Stimulated activated naive CD8-positive, alpha-beta T cell treated with anti-CD3 and anti-CD28 coated beads, Interleukin-15, amount 100 ng/mL, for 72 hours (primary cell): ENCODE data around the gene ZNRF1.
"Not testable (repeated sequence)": the region's sequence is repeated elsewhere in the genome, so short reads cannot be mapped to it uniquely, and the experiment has no call there.

Source experiments
- ATAC-seq: fragments of 150-1000 bp; cut with Tn5 transposase; 2 replicates; pipeline ENCODE4 v1.10.0; 2021; ENCODE audit warnings: mild to moderate bottlenecking, moderate library complexity
- DNase-seq, 2 donors: peaks; one replicate each; pipeline ENCODE4 v3.0.0; 2021 to 2022
- H3K27ac Mint-ChIP-seq, 2 donors: one replicate each; pipeline ENCODE4 v1.8.0; 2022; ENCODE audit warnings: mild to moderate bottlenecking in 2 of 2, mixed read lengths in 2 of 2, moderate library complexity in 2 of 2
- H3K27me3 Mint-ChIP-seq: one replicate; pipeline ENCODE4 v1.8.0; 2022; ENCODE audit warnings: mixed read lengths
- H3K4me1 Mint-ChIP-seq: one replicate; pipeline ENCODE4 v1.8.0; 2022; ENCODE audit warnings: mild to moderate bottlenecking, mixed read lengths
- H3K4me3 Mint-ChIP-seq, 2 donors: one replicate each; pipeline ENCODE4 v1.8.0; 2022; ENCODE audit warnings: mild to moderate bottlenecking in 2 of 2, mixed read lengths in 2 of 2, moderate library complexity in 1 of 2
- H3K9me3 Mint-ChIP-seq, 2 donors: one replicate each; pipeline ENCODE4 v1.8.0; 2022; ENCODE audit warnings: mixed read lengths in 2 of 2

Gene ZNRF1

DNA sequence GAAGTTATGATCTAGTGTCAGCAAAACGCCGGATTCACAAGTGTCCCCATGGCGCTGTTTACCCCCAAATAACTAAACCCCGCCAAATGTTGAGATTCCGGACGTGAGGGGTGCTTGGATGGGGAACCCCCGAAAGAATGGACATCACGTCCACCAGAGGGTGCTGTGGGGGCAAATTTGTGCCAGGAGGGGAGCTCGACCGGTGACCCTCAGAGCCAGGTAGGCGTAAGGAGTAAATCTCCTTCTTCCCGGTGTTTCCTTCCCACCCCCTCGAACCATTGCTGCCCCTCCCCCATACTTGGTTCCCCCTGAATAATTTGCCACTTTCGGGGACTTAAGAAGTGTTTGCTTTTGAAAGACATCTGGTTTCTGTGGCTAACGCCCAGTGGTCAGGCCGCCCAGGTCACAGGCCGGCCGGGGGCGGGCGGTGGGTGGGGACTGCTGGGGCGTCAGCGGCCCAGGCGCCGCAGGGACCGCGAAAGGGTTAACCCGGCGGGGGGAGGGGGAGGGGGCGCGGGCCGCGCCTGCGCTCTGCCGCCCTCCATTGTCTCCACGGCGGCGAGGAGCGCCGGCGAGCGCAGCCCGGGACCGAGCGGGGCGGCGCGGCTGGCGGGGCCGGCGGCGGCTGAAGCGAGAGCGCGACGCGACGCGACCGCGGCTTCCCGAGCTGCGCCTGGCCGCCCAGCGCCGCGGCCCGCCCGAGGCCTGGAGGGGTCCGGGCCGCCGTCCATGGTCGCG, at the start of gene ZNRF1:
Gene ZNRF1 (plus strand): TSS at position 544 of the 738 bp plus-strand sequence. CDS start 648 bp downstream, outside the sequence.
- Mint-ChIP-seq H3K27ac (peak within 1 kb of the TSS; percentile 79 to 93), H3K4me1 (peaks cover 20% of the 10 kb centered on the region), H3K27me3 (peaks cover 27% of the 10 kb centered on the region), H3K9me3 (no peaks in the 10 kb centered on the region), H3K4me3 (peak within 1 kb of the TSS; percentile 86 to 88)
- DNase-seq (peak; percentile 77 to 88), ATAC-seq (peak; percentile 85)

DNA sequence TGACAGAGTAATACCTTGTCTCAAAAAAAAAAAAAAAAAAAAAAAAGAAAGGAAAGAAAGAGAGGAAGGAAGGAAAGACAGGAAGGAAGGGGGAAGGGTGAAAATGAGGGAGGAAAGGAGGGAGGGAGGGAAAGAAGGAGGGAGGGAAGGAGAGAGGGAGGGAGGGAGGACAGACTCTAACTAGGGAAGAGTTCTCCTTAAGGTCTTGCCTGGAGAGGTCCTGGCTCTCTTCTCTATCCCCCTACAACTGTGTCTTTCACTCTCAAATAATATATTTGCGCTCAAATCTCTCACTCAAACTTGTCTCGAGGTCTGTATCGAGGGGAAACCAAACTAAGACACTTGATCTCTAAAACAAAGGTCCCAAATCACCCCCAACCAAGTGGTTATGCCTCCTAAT, 49.5 kb upstream of the ZNRF1 start:
- Mint-ChIP-seq H3K27me3 (no peaks in the 10 kb centered on the region), H3K27ac (no peak overlapping the region)
- DNase-seq: no peak

DNA sequence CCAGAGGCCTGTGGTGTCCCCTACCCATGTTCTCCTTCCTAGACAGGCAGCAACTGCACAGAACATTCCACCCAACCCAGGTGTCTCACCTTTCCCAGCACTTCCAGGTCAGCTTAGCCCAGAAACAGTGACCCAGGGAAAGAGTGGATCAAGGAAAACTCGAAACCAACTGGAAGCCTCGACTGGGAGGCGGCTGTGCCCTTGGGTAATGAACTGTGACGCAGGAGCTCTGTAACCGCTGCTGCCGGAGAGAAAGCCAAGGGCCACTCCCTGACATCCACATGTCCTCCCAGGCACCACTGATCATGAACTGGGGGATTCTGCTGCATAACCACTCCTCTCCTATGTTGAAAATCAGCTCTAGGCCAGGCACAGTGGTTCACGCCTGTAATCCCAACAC, 48.3 kb upstream of the ZNRF1 start:
- Mint-ChIP-seq H3K4me3 (no peak overlapping the region), H3K4me1 (no peaks in the 10 kb centered on the region), H3K27ac (no peak overlapping the region), H3K27me3 (no peaks in the 10 kb centered on the region), H3K9me3 (no peaks in the 10 kb centered on the region)
- DNase-seq (no peak), ATAC-seq (no peak)

More for the DNA sequence above, 49.5 kb upstream of the ZNRF1 start:
- no peaks in the 10 kb centered on the region for H3K4me1 Mint-ChIP-seq
- no peak overlapping the region for H3K4me3 Mint-ChIP-seq
- ATAC-seq: no peak
- no peaks in the 10 kb centered on the region for H3K9me3 Mint-ChIP-seq

DNA sequence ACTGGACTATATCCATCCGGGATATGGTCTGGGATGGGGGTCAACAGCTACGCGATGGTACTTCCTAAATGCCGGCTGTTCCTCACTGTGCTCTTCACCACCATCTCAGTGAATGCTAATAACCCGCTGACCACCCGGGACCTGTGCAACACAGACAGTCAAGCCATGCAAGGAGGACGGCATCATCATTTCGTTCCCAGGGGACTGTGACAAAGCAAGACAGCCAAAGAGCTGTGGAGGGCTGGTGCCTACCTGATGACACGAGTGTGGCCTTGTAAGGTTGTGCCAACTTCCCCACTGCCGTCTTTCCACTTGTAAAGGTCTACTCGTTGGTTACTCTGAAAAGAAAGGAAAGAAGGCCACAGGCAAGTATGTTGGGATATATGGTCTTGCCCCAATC, 47.6 kb upstream of the ZNRF1 start:
- Mint-ChIP-seq H3K27me3 (no peaks in the 10 kb centered on the region), H3K27ac (no peak overlapping the region), H3K4me1 (no peaks in the 10 kb centered on the region), H3K4me3 (no peak overlapping the region), H3K9me3 (no peaks in the 10 kb centered on the region)
- DNase-seq (no peak), ATAC-seq (no peak)

DNA sequence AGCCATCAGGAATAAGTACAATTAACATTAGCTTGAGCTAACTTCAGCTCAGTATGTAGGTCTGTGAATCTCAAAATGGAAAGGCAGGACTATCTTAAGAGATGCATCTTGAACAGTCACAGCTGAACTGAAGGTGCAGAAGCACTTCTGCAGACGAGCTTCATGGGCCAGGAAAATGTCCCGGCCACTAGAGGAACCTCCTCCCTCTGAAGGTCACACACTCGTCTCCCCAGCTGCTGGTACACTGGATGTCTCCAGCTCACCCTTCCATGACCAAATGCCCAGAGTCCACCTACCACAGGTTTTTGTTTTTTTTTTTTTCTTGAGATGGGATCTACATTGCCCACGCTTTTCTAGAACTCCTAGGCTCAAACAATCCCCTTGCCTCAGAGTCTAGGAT, 47.1 kb upstream of the ZNRF1 start:
- no peak for ATAC-seq
- DNase-seq: no peak
- Mint-ChIP-seq H3K27ac (no peak overlapping the region), H3K4me3 (no peak overlapping the region), H3K4me1 (no peaks in the 10 kb centered on the region), H3K9me3 (no peaks in the 10 kb centered on the region), H3K27me3 (no peaks in the 10 kb centered on the region)

DNA sequence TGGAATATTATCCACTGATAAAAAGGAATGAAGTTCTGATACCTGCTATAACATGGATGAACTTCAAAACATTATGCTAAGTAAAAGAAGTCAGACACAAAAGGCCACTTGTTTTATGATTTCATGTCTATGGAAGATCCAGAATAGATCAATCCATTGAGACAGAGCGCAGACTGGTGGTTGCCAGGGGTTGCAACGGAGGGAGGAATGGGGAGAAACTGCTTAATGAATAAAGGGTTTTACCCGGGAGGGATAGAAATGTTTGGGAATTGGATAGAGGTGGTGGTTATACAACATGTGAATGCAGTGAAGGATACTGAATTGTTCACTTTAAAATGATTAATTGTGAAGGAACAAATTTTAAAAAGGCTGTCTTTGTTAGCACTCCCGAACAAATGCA, 44.1 kb upstream of the ZNRF1 start:
- H3K27me3 Mint-ChIP-seq: no peaks in the 10 kb centered on the region
- H3K4me3 Mint-ChIP-seq: no peak overlapping the region
- ATAC-seq: no peak
- no peaks in the 10 kb centered on the region for H3K9me3 Mint-ChIP-seq
- no peak for DNase-seq
- peaks cover 6% of the 10 kb centered on the region for H3K4me1 Mint-ChIP-seq
- no peak overlapping the region for H3K27ac Mint-ChIP-seq

DNA sequence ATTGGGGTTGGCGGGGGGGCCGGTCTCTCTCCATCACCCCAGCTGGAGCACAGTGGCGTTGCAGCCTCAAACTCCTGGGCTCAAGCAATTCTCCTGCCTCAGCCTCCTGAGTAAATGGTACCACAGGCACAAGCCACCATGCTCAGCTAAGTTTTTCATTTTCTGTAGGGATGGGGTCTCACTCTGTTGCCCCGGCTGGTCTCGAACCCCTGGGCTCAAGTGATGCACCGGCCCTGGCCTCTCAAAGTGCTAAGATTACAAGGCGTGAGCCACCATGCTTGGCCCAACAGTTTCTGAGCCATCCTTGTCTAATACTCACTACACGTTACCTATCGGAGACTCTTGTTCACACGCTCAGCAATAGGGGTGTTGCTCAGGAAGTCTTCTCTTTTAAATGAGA, 25.5 kb upstream of the ZNRF1 start:
- no peaks in the 10 kb centered on the region for H3K27me3 Mint-ChIP-seq
- DNase-seq (no peak), ATAC-seq (no peak)
- H3K4me1 Mint-ChIP-seq: peaks cover 14% of the 10 kb centered on the region
- no peaks in the 10 kb centered on the region for H3K9me3 Mint-ChIP-seq
- H3K27ac Mint-ChIP-seq: no peak overlapping the region
- H3K4me3 Mint-ChIP-seq: no peak overlapping the region

DNA sequence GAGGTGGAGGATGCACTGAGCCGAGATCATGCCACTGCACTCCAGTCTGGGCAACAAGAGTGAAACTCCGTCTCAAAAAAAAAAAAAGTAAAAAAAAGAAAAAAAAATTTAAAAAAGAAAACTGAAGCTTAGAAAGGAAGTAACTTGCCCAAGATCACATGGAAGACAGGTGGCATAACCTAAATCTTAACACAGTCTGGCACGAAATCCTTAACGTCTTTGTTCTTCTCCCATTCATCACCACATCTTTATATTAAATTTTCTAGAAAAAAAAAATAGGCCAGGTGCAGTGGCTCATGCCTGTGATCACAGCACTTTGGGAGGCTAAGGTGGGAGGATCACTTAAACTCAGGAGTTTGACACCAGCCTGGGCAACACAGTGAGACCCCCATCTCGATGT, 23.2 kb upstream of the ZNRF1 start:
- H3K27me3 Mint-ChIP-seq: no peaks in the 10 kb centered on the region
- ATAC-seq (no peak), DNase-seq (no peak)
- H3K27ac Mint-ChIP-seq: no peak overlapping the region
- H3K4me1 Mint-ChIP-seq: no peaks in the 10 kb centered on the region
- no peak overlapping the region for H3K4me3 Mint-ChIP-seq
- no peaks in the 10 kb centered on the region for H3K9me3 Mint-ChIP-seq

DNA sequence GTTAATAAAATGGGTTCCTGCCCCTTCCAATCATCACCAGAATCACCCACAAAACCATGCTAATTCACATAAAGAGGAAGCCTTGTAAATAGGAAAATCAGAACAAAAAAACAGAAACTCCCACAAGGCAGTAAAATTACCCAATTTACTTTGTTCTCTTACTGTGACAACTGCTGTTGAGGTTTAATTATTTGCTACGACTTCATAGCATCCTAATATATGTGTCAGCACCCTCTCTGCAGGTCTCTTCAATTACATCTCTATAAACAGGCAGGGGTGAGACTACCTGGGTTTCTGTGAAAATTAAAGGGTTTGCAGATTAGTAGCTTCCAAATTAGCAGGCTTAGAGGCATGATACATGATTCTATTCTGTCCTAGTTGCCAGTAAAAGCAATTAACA, 16.6 kb upstream of the ZNRF1 start:
- peak overlapping the region in 1 of 2 donors; percentile 62 for H3K4me3 Mint-ChIP-seq

DNA sequence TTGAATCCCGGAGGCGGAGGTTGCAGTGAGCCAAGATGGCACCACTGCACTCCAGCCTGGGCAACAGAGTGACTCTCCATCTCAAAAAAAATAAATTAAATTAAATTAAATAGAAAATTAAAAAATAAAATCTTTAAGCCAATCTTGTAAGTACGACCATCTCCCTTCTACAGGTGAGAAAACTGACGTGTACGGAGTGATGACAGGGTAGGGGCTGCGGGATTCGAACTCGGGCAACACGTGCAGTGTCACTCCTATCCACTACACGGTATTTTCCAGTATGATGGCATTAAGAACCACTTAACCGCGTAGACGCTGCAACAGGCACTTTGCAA, 14.7 kb upstream of the ZNRF1 start:
- Mint-ChIP-seq H3K27ac (peak overlapping the region; percentile 70 to 97), H3K27me3 (no peaks in the 10 kb centered on the region), H3K9me3 (no peaks in the 10 kb centered on the region), H3K4me3 (peak overlapping the region; percentile 86 to 91), H3K4me1 (peaks cover 26% of the 10 kb centered on the region)
- no peak for DNase-seq
- no peak for ATAC-seq

More for the DNA sequence above, 16.6 kb upstream of the ZNRF1 start:
- no peaks in the 10 kb centered on the region for H3K27me3 Mint-ChIP-seq
- no peak overlapping the region for H3K27ac Mint-ChIP-seq
- peaks cover 26% of the 10 kb centered on the region for H3K4me1 Mint-ChIP-seq
- ATAC-seq (no peak), DNase-seq (no peak)
- no peaks in the 10 kb centered on the region for H3K9me3 Mint-ChIP-seq

DNA sequence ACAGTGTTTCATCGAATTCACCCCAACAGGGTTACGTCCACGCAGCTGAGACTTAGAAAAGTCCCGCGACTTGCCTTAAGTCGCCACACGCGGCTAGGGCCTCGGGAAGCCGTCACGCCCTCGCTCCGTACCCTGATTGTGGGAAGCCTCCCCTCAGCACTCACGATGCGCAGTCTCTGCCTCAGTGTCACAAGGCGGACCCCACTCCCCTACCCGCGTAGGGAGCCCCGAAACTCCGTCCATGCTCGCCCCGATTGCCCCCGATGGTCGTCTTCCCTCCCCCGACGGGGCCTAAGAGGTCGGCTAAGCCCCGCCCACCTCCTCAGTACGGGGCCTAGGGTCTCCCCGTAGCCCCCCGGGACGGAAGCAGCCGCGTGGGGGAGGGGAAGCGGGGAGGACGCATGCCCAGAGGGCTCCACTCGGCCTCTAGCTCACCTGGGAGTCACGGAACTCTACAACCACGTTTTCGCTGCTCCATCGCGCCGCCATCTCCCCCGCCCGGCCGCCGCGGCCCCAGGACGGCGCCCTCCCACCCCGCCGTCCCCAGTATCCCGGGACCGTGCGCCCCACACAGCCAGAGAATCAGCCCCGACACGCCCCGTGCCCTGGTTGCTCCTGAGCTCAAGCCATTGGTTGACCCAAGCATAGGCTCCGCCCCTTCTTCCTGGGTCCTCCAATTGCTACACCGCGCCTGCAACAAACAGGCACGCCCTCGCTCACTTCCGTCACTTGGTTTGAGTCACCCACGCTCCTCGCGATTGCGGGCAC, 14.1 kb upstream of the ZNRF1 start, which contains the start of gene WDR59:
Gene WDR59 (minus strand): TSS at position 595 of the 768 bp plus-strand sequence. CDS start 106 bp downstream, at position 489.
- H3K27me3 Mint-ChIP-seq: no peaks in the 10 kb centered on the region
- H3K4me3 Mint-ChIP-seq: peak within 1 kb of the TSS; percentile 86 to 91

DNA sequence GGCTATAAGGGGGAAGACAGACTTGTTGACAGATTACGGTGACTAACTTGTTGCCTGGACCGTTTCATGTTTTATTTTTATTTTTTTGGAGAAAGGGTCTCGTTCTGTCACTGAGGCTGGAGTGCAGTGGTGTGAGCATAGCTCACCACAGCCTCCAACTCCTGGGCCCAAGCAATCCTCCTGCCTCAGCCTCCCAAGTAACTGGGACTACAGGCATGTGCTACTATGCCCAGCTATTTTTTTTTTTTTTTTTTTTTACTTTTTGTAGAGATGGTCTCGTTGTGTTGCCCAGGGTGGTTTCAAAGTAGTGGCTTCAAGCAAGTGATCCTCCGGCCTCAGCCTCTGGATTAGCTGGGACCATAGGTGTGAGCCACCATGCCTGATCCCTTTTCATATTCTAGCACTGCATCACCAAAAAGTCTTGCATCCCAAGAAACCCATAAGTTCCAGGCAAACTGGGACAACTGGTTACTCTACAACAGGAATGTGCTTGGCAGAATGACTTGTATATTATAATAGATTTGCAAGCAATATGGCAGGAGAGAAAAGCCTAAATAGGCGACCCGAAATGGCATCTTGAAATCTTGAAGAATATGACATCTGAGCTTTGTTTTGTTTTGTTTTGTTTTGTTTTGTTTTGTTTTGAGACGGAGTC, 11.7 kb upstream of the ZNRF1 start:
- Mint-ChIP-seq H3K4me3 (no peak overlapping the region), H3K27ac (no peak overlapping the region), H3K27me3 (no peaks in the 10 kb centered on the region), H3K4me1 (peaks cover 24% of the 10 kb centered on the region), H3K9me3 (no peaks in the 10 kb centered on the region)
- ATAC-seq (no peak), DNase-seq (no peak)

More for the DNA sequence above, 14.1 kb upstream of the ZNRF1 start, which contains the start of gene WDR59:
- H3K9me3 Mint-ChIP-seq: no peaks in the 10 kb centered on the region
- DNase-seq (peak; percentile 96 to 99), ATAC-seq (peak; percentile 99)
- peak within 1 kb of the TSS; percentile 93 to 97 for H3K27ac Mint-ChIP-seq
- H3K4me1 Mint-ChIP-seq: peaks cover 26% of the 10 kb centered on the region

DNA sequence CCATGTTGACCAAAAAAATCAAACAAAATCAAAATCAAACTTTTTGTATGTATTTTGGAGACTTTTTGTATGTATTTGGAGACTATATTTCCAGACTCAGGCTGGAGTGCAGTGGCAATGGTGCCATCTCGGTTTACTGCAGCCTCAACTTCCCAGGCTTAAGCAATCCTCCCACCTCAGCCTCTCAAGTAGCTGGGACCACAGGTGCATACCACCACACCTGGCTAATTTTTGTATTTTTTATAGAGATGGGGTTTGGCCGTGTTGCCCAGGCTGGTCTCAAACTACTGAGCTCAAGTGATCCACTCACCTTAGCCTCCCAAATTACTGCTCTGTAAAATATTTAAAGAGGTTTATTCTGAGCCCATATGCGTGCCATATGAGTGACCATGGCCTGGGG, 9.0 kb upstream of the ZNRF1 start:
- DNase-seq, H3K27me3 Mint-ChIP-seq: not testable (repeated sequence)

DNA sequence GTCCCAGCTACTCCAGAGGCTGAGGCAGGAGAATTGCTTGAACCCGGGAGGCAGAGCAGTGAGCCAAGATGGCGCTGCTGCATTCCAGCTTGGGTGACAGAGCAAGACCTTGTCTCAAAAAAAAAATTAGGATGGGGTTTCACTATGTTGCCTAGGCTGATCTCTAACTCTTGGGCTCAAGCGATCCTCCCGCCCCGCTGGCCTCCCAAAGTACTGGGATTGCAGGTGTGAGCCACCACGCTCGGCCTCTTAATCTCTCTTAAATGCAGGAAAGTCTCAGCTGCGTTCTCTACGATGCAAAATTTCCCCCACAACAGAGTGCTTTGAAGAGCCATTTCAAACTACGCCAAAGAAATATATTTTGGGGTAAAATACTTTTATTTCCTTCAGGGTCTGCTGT, 8.0 kb upstream of the ZNRF1 start:
- Mint-ChIP-seq H3K27me3 (no peaks in the 10 kb centered on the region), H3K27ac (no peak overlapping the region), H3K9me3 (no peaks in the 10 kb centered on the region), H3K4me3 (no peak overlapping the region), H3K4me1 (no peaks in the 10 kb centered on the region)
- DNase-seq: no peak
- no peak for ATAC-seq

More for the DNA sequence above, 9.0 kb upstream of the ZNRF1 start:
- not testable (repeated sequence) for ATAC-seq, H3K4me1 Mint-ChIP-seq, H3K9me3 Mint-ChIP-seq, H3K27ac Mint-ChIP-seq, H3K4me3 Mint-ChIP-seq

DNA sequence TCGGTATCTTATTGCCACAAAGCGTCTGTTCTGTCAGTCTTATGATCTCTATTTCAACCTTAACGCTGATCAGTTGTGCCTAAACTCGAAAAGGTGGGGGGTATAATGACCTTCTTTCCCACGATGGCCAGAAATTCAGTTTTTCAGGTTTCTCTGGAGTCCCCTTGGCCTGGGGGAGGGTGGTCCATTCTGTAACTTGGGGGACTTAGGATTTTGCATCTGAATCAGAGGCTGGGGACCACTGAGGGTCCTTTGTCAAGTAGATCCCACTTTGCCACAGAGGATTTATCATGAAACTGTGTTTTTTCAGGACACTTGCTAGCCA, 7.6 kb upstream of the ZNRF1 start:
- DNase-seq (no peak), ATAC-seq (no peak)
- H3K27me3 Mint-ChIP-seq: no peaks in the 10 kb centered on the region
- H3K4me1 Mint-ChIP-seq: no peaks in the 10 kb centered on the region
- no peaks in the 10 kb centered on the region for H3K9me3 Mint-ChIP-seq
- no peak overlapping the region for H3K4me3 Mint-ChIP-seq
- H3K27ac Mint-ChIP-seq: no peak overlapping the region
